WERI-Rb-1 (cell line): Measurements from ENCODE around the gene COASY.

Experiments used
- DNase-seq: peaks from one replicate; pipeline ENCODE4 v3.0.0-alpha.2; 2020
- H3K27ac ChIP-seq: fragments of 250-450 bp; sonication (Bioruptor Pico); 2 replicates; pipeline ENCODE4 v1.5.1; 2020; ENCODE audit warnings: mild to moderate bottlenecking, moderate library complexity
- H3K27me3 ChIP-seq: fragments of 250-450 bp; sonication (Bioruptor Pico); 2 replicates; pipeline ENCODE4 v1.5.1; 2021; ENCODE audit warnings: mild to moderate bottlenecking, low read depth, moderate library complexity; ENCODE audit not compliant: insufficient read depth, severe bottlenecking
- H3K36me3 ChIP-seq: fragments of 250-450 bp; sonication (Bioruptor Pico); 2 replicates; pipeline ENCODE4 v1.5.1; 2020; ENCODE audit warnings: mild to moderate bottlenecking, moderate library complexity
- H3K4me3 ChIP-seq: 2 replicates; pipeline ENCODE4 v1.5.1; 2011; ENCODE audit warnings: low read depth, mild to moderate bottlenecking, control low read depth, low read length
- H3K9me3 ChIP-seq: fragments of 250-450 bp; sonication (Bioruptor Pico); 2 replicates; pipeline ENCODE4 v1.5.1; 2021; ENCODE audit warnings: mild to moderate bottlenecking, moderate library complexity; ENCODE audit not compliant: severe bottlenecking
- CTCF ChIP-seq: IDR thresholded peaks from 2 replicates; pipeline ENCODE4 v1.5.1; 2011; ENCODE audit warnings: low read depth, mild to moderate bottlenecking, control low read depth, inconsistent platforms, low read length

Gene COASY

GRCh38 chr17:42535155-42536047, 26.5 kb upstream of the COASY start:
- no peak for TF ChIP-seq CTCF
- peak overlapping the region; percentile 71 for H3K4me3 ChIP-seq
- H3K27ac ChIP-seq, result peak overlapping the region; percentile 96
- no peaks in the 10 kb centered on the region for H3K9me3 ChIP-seq
- no peaks in the 10 kb centered on the region for H3K27me3 ChIP-seq
- H3K36me3 ChIP-seq, result peaks cover 20% of the 10 kb centered on the region
- no peak for DNase-seq

- peak within 1 kb of the TSS; percentile 96 for H3K27ac ChIP-seq
- TF ChIP-seq CTCF, result 0 out of 2 replicates have a peak, but pooled peaks have one; percentile 3
- no peaks in the 10 kb centered on the region for H3K27me3 ChIP-seq
- peak within 1 kb of the TSS; percentile 71 for H3K4me3 ChIP-seq
- peak; percentile 98 for DNase-seq
- H3K36me3 ChIP-seq, result peaks cover 24% of the 10 kb centered on the region
- H3K9me3 ChIP-seq, result no peaks in the 10 kb centered on the region
Measured at GRCh38 chr17:42536048-42536371, 25.9 kb upstream of the COASY start, which contains the start of gene NAGLU. NAGLU (plus strand) TSS chr17:42536241; CDS start chr17:42536273, 32 bp downstream.

- no peak for TF ChIP-seq CTCF
- no peaks in the 10 kb centered on the region for H3K9me3 ChIP-seq
- H3K36me3 ChIP-seq, result peaks cover 30% of the 10 kb centered on the region
- DNase-seq, result peak; percentile 92
- H3K27me3 ChIP-seq, result no peaks in the 10 kb centered on the region
- H3K4me3 ChIP-seq, result peak overlapping the region; percentile 71
- H3K27ac ChIP-seq, result peak overlapping the region; percentile 96
Measured at GRCh38 chr17:42536372-42537155, 25.4 kb upstream of the COASY start.

- Histone ChIP-seq H3K9me3 (no peaks in the 10 kb centered on the region), H3K36me3 (peaks cover 37% of the 10 kb centered on the region), H3K4me3 (peak overlapping the region; percentile 71), H3K27ac (peak overlapping the region; percentile 96), H3K27me3 (no peaks in the 10 kb centered on the region)
- TF ChIP-seq CTCF, result no peak
- DNase-seq, result no peak
Measured at GRCh38 chr17:42537156-42537805, 24.7 kb upstream of the COASY start.

GRCh38 chr17:42537826-42538451, 24.0 kb upstream of the COASY start:
- H3K9me3 ChIP-seq, result no peaks in the 10 kb centered on the region
- DNase-seq, result peak; percentile 75

More at GRCh38 chr17:42537826-42538451, 24.0 kb upstream of the COASY start:
- TF ChIP-seq CTCF, result no peak
- Histone ChIP-seq H3K36me3 (peaks cover 43% of the 10 kb centered on the region), H3K27ac (peak overlapping the region; percentile 96), H3K4me3 (no peak overlapping the region), H3K27me3 (no peaks in the 10 kb centered on the region)
